Panc1 (cell line): ENCODE data around the gene RNASEH2B. TPM values are rescaled to one million over a fixed set of nuclear protein-coding genes. Genes with fewer than 3 reads are reported as not detected.

Source experiments
- ATAC-seq: fragments of 200-7000 bp; cut with Tn5 transposase; 2 replicates; pipeline ENCODE4 v1.9.1; 2020; ENCODE audit warnings: mild to moderate bottlenecking, moderate library complexity
- BruUV-seq: library from RNA; stranded (reverse); fragments of 400-500 nt; replicated peaks from 2 replicates; lab custom pipeline; 2021; lab: Mats Ljungman, UMichigan
- CTCF ChIA-PET: fragments of 300-600 bp; sonication (Branson Sonifier 250); formaldehyde crosslinking; loops from one replicate; lab custom pipeline; 2022; ENCODE audit warnings: antibody characterized with exemption; lab: Charles Lee
- POLR2A ChIA-PET: fragments of 300-600 bp; sonication (Branson Sonifier 250); formaldehyde crosslinking; loops from one replicate; lab custom pipeline; 2022; ENCODE audit warnings: antibody characterized with exemption; lab: Charles Lee
- DNase-seq: peaks from one replicate; pipeline ENCODE4 v3.0.0-alpha.2; 2010; ENCODE audit warnings: low read depth, low spot score
- H3K27ac ChIP-seq: 2 replicates; pipeline ENCODE4 v1.5.1; 2011; ENCODE audit warnings: mild to moderate bottlenecking, low read length, inconsistent platforms
- H3K27me3 ChIP-seq: fragments of 200-500 bp; sonication (Bioruptor generic); 2 replicates; pipeline ENCODE4 v1.6.0; 2014; ENCODE audit warnings: low read length, inconsistent platforms; ENCODE audit not compliant: control insufficient read depth, insufficient read depth
- H3K36me3 ChIP-seq: fragments of 200-500 bp; sonication (Bioruptor generic); 2 replicates; pipeline ENCODE4 v1.5.1; 2014; ENCODE audit warnings: inconsistent platforms, mild to moderate bottlenecking, low read length, moderate library complexity; ENCODE audit not compliant: control insufficient read depth, insufficient read depth
- H3K4me1 ChIP-seq: 2 replicates; pipeline ENCODE4 v1.5.1; 2011; ENCODE audit warnings: inconsistent platforms, mild to moderate bottlenecking, low read length, moderate library complexity; ENCODE audit not compliant: control insufficient read depth, insufficient read depth
- H3K4me3 ChIP-seq, 2 experiments: 2 replicates each; pipeline ENCODE4 v1.5.1; 2011 to 2012; ENCODE audit warnings: low read depth in 2 of 2, low read length in 2 of 2, mild to moderate bottlenecking in 2 of 2, inconsistent platforms in 1 of 2, moderate library complexity in 1 of 2
- H3K9me3 ChIP-seq: fragments of 200-500 bp; sonication (Bioruptor generic); 2 replicates; pipeline ENCODE4 v1.5.1; 2014; ENCODE audit warnings: low read depth, mild to moderate bottlenecking, inconsistent platforms, low read length, moderate library complexity; ENCODE audit not compliant: control insufficient read depth, insufficient read depth
- POLR2AphosphoS5 ChIP-seq: IDR thresholded peaks from 2 replicates; pipeline ENCODE4 v1.6.1; 2012; ENCODE audit warnings: mild to moderate bottlenecking, low read depth, low read length, moderate library complexity
- SIN3A ChIP-seq: IDR thresholded peaks from 2 replicates; pipeline ENCODE4 v1.6.1; 2012; ENCODE audit warnings: low read depth, mild to moderate bottlenecking, low read length, moderate library complexity, borderline replicate concordance; ENCODE audit not compliant: insufficient read depth
- TCF7L2 ChIP-seq: IDR thresholded peaks from 2 replicates; pipeline ENCODE4 v1.6.1; 2011; ENCODE audit warnings: mild to moderate bottlenecking, low read depth, low read length, inconsistent platforms
- in situ Hi-C: cut with HindIII; loops from 2 replicates; pipeline ENCODE4 v1.10.0; 2016; ENCODE audit warnings: low sequenced_read_pairs, low pct_unique_long_range_greater_than_20kb
- intact Hi-C: fragments of 100-400 bp; cut with micrococcal nuclease; formaldehyde crosslinking; loops from one replicate; pipeline ENCODE4 v1.10.0; 2022; ENCODE audit not compliant: unreplicated experiment
- total RNA-seq: library from RNA; stranded (reverse); gene quantifications from one replicate; pipeline ENCODE4 v1.2.1, GENCODE V29; 2021; ENCODE audit not compliant: unreplicated experiment
- TF ChIP-seq, protein P1 (sequence below), 2 experiments: IDR thresholded peaks; 2 replicates each; pipeline ENCODE4 v1.6.1; 2011 to 2012; ENCODE audit warnings: low read depth in 2 of 2, control low read depth in 1 of 2, low read length in 1 of 2, mild to moderate bottlenecking in 1 of 2, moderate library complexity in 1 of 2; ENCODE audit not compliant: insufficient read depth in 1 of 2
- TF ChIP-seq, protein P2 (sequence below): fragments of 450-650 bp; IDR thresholded peaks from 2 replicates; pipeline ENCODE4 v1.5.1; 2017; ENCODE audit warnings: mild to moderate bottlenecking

RNASEH2B gene
- total RNA-seq, 1 experiment from 2014 or later, result 37.8 TPM

DNA sequence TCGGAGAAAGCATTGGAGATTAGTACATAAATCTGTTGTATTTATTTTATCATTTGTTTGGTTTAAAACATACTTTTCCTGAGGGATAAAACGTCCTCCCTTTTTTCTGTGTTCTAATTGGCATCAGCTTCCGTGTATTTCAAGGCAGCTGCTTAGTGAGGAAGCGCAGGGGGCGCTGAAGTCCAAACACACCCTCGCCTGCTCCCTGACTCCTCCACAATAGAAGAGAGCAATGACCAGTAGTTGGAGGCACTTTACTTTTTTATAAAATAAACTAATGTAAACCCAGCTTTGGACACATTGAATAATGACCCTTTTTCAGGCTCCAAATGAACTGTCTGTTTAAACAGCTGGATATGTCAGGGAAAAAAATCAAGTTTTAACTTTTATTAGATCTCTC lies 79.9 kb downstream of the RNASEH2B start:
- ATAC-seq (no peak), DNase-seq (no peak)
- Histone ChIP-seq H3K9me3 (no peaks in the 10 kb centered on the region), H3K4me1 (no peaks in the 10 kb centered on the region), H3K36me3 (no peaks in the 10 kb centered on the region), H3K27me3 (no peaks in the 10 kb centered on the region), H3K27ac (no peak overlapping the region), H3K4me3 (no peak overlapping the region)
- ChIA-PET CTCF (no interaction called here), POLR2A (no interaction called here)
- BruUV-seq, result no TSS peak
- in situ Hi-C loops, result no loop called here
- TF ChIP-seq TCF7L2 (no peak), SIN3A (no peak), POLR2AphosphoS5 (no peak)
- TF ChIP-seq, protein P1, sequence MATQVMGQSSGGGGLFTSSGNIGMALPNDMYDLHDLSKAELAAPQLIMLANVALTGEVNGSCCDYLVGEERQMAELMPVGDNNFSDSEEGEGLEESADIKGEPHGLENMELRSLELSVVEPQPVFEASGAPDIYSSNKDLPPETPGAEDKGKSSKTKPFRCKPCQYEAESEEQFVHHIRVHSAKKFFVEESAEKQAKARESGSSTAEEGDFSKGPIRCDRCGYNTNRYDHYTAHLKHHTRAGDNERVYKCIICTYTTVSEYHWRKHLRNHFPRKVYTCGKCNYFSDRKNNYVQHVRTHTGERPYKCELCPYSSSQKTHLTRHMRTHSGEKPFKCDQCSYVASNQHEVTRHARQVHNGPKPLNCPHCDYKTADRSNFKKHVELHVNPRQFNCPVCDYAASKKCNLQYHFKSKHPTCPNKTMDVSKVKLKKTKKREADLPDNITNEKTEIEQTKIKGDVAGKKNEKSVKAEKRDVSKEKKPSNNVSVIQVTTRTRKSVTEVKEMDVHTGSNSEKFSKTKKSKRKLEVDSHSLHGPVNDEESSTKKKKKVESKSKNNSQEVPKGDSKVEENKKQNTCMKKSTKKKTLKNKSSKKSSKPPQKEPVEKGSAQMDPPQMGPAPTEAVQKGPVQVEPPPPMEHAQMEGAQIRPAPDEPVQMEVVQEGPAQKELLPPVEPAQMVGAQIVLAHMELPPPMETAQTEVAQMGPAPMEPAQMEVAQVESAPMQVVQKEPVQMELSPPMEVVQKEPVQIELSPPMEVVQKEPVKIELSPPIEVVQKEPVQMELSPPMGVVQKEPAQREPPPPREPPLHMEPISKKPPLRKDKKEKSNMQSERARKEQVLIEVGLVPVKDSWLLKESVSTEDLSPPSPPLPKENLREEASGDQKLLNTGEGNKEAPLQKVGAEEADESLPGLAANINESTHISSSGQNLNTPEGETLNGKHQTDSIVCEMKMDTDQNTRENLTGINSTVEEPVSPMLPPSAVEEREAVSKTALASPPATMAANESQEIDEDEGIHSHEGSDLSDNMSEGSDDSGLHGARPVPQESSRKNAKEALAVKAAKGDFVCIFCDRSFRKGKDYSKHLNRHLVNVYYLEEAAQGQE (IDR thresholded peaks at IDR 0.05; ENCODE audit: insufficient read depth in 1 of 2, low read depth in 2 of 2, low read length in 1 of 2), result no peak
- TF ChIP-seq, protein P2, sequence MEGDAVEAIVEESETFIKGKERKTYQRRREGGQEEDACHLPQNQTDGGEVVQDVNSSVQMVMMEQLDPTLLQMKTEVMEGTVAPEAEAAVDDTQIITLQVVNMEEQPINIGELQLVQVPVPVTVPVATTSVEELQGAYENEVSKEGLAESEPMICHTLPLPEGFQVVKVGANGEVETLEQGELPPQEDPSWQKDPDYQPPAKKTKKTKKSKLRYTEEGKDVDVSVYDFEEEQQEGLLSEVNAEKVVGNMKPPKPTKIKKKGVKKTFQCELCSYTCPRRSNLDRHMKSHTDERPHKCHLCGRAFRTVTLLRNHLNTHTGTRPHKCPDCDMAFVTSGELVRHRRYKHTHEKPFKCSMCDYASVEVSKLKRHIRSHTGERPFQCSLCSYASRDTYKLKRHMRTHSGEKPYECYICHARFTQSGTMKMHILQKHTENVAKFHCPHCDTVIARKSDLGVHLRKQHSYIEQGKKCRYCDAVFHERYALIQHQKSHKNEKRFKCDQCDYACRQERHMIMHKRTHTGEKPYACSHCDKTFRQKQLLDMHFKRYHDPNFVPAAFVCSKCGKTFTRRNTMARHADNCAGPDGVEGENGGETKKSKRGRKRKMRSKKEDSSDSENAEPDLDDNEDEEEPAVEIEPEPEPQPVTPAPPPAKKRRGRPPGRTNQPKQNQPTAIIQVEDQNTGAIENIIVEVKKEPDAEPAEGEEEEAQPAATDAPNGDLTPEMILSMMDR, result peak; percentile 1; the same call in 1 of the 2 replicates
- intact Hi-C loops, result no loop called here

DNA sequence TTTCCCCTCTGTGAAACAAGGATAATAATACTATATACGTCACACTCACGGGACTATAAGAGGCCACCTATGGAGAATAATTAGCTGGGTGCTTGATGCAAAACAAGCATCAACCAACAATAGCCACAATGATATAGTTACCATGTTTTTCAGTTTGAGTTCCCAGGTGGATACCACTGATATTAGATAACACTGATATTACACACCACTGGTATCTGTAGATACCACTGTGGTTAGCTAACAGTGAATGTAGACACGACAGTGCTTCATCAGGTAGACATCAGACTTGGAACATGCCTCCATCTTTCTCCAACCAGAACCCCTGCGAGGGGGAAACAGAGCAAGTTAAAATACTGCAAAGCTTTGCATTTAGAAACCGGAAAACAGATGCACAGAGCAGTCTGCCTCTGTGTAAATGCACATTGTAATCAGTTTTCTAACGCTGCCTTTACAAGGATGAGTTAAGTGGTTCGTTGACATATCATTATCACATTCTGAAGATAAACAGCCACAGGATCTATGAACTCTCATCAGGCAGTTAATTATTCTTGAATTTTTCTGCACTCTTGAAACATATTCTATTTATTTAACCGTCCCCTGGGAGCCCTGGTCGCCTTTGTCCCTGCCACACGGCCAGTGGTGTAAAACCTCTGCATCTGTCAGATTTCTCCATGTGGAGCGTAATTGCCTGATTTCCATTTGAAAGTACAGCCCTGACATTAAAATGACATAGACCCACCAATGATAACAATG lies 80.7 kb downstream of the RNASEH2B start:
- CTCF ChIA-PET, result no interaction called here
- DNase-seq, result no peak
- TF ChIP-seq, protein P1 (IDR thresholded peaks at IDR 0.05; ENCODE audit: insufficient read depth in 1 of 2, low read depth in 2 of 2, low read length in 1 of 2), result no peak
- TF ChIP-seq SIN3A (no peak), POLR2AphosphoS5 (no peak), TCF7L2 (no peak)
- TF ChIP-seq, protein P2, result no peak
- Histone ChIP-seq H3K9me3 (no peaks in the 10 kb centered on the region), H3K4me1 (no peaks in the 10 kb centered on the region), H3K27ac (no peak overlapping the region), H3K36me3 (no peaks in the 10 kb centered on the region), H3K4me3 (no peak overlapping the region), H3K27me3 (no peaks in the 10 kb centered on the region)
- intact Hi-C loops (no loop called here), in situ Hi-C loops (no loop called here)
- BruUV-seq, result no TSS peak
- POLR2A ChIA-PET, result no interaction called here
- no peak for ATAC-seq
